ENCODE data around the gene DRD4.
"Not testable (repeated sequence)": the region's sequence is repeated elsewhere in the genome, so short reads cannot be mapped to it uniquely, and the experiment has no call there.

DRD4 gene

GRCh38 chr11:643849-644738 lies 7.0 kb downstream of the DRD4 start:
- no peak for DNase-seq (ENCODE audit: low read depth)

DNA sequence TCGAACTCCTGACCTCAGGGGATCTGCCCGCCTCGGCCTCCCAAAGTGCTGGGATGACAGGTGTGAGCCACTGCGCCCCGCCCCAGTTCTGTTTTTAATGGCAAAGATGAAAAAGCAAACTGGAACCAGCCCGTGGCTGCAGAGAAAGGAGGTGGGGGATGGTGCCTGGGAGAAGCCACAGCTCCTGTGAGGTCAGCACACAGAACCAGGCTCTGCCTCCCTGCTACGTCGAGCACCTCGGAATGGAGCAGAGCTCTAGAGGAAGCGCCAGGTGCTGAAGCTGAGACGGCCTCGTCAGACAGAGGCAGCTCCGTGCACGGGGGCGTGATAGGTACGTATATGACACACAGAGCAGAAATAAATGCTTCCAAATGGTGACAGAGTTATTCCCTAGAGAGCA lies 8.5 kb downstream of the DRD4 start:
- DNase-seq (ENCODE audit: low read depth) = no peak

DNA sequence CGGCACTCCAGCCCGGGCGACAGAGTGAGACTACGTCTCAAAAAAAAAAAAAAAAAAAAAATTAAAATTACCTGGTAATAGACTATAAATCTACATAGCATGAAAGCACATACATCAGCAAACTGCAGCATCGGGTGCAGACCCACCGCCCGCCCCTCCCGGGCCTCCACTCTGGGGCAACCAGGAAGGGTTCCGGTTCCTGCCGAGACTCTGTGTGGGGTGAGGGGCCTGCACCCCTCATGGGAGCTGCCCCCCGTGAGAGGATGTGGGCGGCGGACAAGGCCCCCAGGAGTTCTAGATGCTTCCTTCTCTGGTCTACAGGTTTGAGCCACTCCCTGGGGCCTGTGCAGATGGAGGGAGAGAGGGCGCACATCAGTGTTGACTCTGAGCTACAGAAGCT lies 9.1 kb downstream of the DRD4 start:
- no peak for DNase-seq (ENCODE audit: low read depth)

GRCh38 chr11:647672-648158 lies 10.6 kb downstream of the DRD4 start:
- not testable (repeated sequence) for DNase-seq (ENCODE audit: low read depth)

- DNase-seq (ENCODE audit: low read depth) = no peak
Observed at GRCh38 chr11:650482-650881, 13.4 kb downstream of the DRD4 start.

DNA sequence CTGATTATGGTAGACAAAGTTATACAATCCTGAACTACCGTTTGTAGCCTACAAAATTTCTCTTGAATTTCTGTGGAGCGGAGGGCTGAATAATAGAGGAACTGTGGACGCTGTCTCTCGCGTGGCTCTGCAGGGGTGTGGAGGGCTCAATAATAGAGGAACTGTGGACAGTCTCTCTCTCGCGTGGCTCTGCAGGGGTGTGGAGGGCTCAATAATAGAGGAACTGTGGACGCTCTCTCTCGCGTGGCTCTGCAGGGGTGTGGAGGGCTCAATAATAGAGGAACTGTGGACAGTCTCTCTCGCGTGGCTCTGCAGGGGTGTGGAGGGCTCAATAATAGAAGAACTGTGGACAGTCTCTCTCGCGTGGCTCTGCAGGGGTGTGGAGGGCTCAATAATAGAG lies 16.1 kb downstream of the DRD4 start:
- DNase-seq (ENCODE audit: low read depth) = not testable (repeated sequence)

- DNase-seq (ENCODE audit: low read depth) = no peak
Observed at GRCh38 chr11:653837-654236, 16.8 kb downstream of the DRD4 start.

DNA sequence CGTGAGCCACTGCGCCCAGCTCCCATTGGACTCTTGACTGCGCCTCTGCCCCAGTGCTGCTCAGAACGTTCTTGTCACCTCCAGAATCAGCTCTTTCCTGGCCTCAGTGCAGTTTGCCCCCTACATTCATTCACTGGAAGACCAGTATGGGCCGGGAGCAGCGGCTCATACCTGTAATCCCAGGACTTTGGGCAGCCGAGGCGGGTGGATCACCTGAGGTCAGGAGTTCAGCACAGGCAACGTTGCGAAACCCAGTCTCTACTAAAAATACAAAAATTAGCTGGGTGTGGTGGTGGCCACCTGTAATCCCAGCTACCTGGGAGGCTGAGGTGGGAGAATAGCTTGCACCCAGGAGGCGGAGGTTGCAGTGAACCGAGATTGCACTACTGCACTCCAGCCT lies 17.4 kb downstream of the DRD4 start:
- DNase-seq (ENCODE audit: low read depth) = not testable (repeated sequence)

DNA sequence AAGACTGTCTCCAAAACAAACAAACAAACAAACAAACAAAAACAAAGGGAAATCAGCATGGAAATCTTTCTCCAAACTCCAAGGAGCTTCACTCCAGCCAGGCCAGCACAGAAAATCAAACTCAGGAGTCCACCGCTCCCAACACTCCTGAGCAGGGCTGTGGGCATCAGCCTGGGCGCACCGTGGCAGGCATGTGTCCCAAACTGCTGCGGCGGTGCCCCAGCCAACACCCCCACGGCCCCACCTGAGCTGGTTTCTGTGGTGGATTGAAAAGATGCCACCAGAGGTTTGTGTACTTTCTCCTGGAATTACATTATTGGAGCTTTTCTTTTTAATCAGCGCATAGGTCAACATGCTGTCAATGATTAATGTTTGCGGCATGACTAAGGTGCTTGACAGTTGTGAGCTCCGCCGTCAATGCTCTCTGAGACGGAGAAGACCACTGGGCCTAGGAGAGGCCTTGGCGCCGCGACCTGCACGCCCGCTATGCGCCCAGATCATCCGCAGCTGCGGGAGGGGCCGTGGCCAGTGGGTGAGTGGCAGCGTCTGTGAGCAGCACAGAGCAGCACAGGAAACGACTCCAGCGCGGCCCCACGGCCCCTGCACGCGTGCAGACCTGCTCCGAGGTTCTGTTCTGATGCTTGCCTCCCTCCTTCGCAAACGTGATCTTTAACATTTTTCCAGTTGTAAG lies 18.1 kb downstream of the DRD4 start:
- no peak for DNase-seq (ENCODE audit: low read depth)

GRCh38 chr11:656426-656825 lies 19.4 kb downstream of the DRD4 start:
- DNase-seq (ENCODE audit: low read depth) = no peak

DNA sequence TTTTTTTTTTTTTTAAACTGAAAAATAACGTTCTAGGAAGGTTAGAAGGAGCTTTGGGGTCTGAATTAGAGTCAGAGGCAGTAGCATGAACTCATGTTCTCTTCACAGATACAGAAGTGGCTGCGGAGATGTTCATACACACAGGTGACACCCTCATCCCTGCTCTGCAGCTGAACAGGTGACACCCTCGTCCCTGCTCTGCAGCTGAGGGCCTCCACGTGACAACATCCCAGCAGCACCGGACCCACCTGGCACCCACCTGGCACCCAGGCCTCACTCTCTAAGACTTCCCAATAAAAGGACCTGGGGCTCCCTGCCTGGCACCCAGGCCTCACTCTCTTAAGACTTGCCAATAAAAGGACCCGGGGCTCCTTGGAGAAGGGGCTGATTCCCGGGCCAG lies 19.8 kb downstream of the DRD4 start:
- no peak for DNase-seq (ENCODE audit: low read depth)

- no peak for DNase-seq (ENCODE audit: low read depth)
Observed at GRCh38 chr11:657691-658126, 20.6 kb downstream of the DRD4 start.

GRCh38 chr11:659532-660085 lies 22.5 kb downstream of the DRD4 start:
- no peak for DNase-seq (ENCODE audit: low read depth)

DNA sequence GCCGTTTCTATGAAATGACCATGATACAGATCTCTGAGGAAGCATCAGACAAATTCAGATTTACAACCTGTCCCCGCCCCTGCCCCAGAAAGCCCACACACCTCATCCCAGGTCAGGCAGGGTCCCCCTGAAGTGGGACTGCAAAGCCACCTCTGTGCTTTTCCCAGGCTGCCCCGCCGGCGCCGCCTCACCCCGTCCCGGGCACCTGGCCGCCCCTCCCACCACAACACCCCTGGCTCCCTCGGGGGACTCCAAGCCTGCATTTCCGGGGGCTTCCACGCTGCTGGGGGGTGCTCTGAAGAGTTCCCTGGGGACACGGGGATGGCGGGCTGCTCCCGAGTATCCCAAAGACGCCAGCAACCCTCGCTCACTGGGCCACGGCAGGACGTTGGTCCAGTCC lies 23.2 kb downstream of the DRD4 start:
- DNase-seq (ENCODE audit: low read depth) = no peak

DNA sequence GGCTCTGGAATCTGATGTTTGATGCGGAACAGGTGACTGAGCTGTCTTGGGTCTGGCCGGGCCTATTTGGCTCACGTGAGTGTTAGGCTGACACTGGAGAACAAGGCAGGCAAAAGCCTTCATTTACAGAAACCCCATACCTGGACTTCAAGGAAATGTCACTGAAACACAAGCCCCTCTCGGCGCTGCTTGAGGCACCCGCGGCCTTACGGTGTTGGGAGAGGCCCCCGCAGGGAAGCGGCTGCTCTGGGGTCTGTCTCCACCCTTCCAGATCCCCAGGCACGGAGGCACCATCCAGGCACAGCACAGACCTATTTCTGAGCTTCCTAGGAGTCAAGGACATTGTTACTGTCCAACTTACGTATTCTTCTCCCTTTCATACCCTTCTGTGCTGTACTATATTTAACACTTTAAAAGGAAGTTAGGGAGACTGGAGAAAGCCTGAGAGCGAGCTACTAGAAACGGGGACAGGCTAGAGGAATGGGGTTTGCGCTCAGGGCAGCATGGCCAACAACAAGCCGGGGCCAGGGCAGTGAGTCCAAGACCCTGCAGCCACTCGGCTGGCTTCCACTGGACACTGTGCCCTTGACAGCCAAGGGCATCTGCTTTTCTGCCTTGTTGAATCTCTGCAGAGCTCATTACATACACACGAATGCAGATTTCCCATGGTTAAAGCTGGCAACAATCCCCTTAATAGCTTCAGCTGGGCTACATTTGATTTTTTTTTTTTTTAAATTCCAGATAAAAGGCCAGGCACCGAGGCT lies 23.8 kb downstream of the DRD4 start:
- DNase-seq (ENCODE audit: low read depth) = no peak

DNA sequence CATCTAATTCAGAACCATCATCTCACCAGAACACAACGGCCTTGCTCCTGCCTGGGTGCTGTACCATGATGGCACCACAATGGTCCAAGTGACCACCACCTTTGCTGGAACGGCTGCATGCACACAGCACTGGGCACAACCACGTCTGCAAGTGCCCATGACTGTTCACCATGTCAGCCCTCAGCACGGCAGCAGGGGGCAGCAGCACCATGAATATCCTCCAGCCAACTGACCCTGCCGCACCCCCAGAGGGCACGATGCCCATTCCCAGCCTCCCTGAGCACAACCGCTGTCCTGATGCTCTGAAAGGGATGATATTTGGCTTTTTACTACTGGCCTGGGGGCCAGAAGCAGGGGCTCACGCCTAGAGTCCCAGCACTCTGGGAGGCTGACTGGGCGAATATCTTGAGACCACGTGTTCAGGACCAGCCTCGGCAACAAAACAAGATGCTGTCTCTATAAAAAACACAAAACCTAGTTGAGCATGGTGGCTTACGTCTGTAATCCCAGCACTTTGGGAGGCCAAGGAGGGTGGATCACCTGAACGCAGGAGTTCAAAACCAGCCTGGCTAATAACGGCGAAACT lies 25.7 kb downstream of the DRD4 start:
- DNase-seq (ENCODE audit: low read depth) = peak; percentile 47

GRCh38 chr11:665062-665703 lies 28.1 kb downstream of the DRD4 start:
- no peak for DNase-seq (ENCODE audit: low read depth)

GRCh38 chr11:665704-666281 lies 28.7 kb downstream of the DRD4 start:
- peak; percentile 49 for DNase-seq (ENCODE audit: low read depth)

DNA sequence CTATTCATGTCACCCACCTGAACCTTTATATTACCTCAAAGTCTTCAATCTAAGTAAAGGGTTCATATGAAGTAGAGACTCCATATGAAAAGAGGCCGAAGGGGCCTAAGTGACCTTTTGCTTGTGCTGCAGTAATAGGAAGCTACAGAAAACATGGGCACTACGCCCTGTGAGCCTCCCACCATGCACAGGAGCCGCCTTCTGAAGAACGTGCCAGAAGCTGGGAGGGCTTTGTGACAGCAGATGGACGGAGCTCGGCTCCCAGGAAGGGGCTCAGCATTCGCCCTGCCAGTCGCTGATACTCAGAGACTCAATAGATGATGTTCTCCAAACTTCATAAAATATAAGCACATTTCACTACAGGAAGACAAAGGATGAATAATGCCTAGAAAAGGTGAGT lies 36.8 kb downstream of the DRD4 start:
- no peak for DNase-seq (ENCODE audit: low read depth)

- DNase-seq (ENCODE audit: low read depth) = no peak
Observed at GRCh38 chr11:674406-674805, 37.3 kb downstream of the DRD4 start.

- no peak for DNase-seq (ENCODE audit: low read depth)
Observed at GRCh38 chr11:678297-678696, 41.2 kb downstream of the DRD4 start.
